Testis (tissue), 2 donors: Measurements from ENCODE around the gene PRUNE2.

Source experiments
- CTCF ChIP-seq, 3 experiments: fragments of 450-650 bp in 2 of 3; fragments of 200-600 bp in 1 of 3; sonication (generic) in 1 of 3; IDR thresholded peaks; one replicate each; pipeline ENCODE4 v1.5.1; 2016 to 2019; ENCODE audit warnings: antibody characterized with exemption in 3 of 3, mild to moderate bottlenecking in 2 of 3, moderate library complexity in 1 of 3
- POLR2A ChIP-seq: fragments of 450-650 bp; IDR thresholded peaks from one replicate; pipeline ENCODE4 v1.6.1; 2017; ENCODE audit warnings: antibody characterized with exemption, mild to moderate bottlenecking, moderate library complexity

- TF ChIP-seq CTCF (IDR thresholded peaks at IDR 0.05) (no peak), POLR2A (no peak)
Observed at GRCh38 chr9:76580188-76580587, 325.7 kb downstream of the PRUNE2 start.
